Endodermal cell (in vitro differentiated cells): ENCODE data around the gene LRRC32. TPM values are rescaled to one million over a fixed set of nuclear protein-coding genes. Genes with fewer than 3 reads are reported as not detected.

Experiments
- DNase-seq: peaks from one replicate; pipeline ENCODE4 v3.0.0-alpha.2; 2017
- H3K27ac ChIP-seq: 2 replicates; pipeline ENCODE4 v1.5.1; 2013; ENCODE audit warnings: mild to moderate bottlenecking, low read depth, low read length, moderate library complexity
- H3K27me3 ChIP-seq: 2 replicates; pipeline ENCODE4 v1.6.1; 2013; ENCODE audit warnings: mild to moderate bottlenecking, low read length, moderate library complexity; ENCODE audit not compliant: insufficient read depth, control insufficient read depth, poor library complexity, severe bottlenecking
- H3K36me3 ChIP-seq: 2 replicates; pipeline ENCODE4 v1.7.0; 2013; ENCODE audit warnings: mild to moderate bottlenecking, low read length, moderate library complexity; ENCODE audit not compliant: control insufficient read depth, insufficient read depth
- H3K4me1 ChIP-seq: one replicate; pipeline ENCODE4 v1.7.0; 2013; ENCODE audit warnings: low read length; ENCODE audit not compliant: control insufficient read depth, insufficient read depth
- H3K4me3 ChIP-seq: 2 replicates; pipeline ENCODE4 v1.5.1; 2013; ENCODE audit warnings: mild to moderate bottlenecking, low read length, moderate library complexity
- H3K9ac ChIP-seq: 2 replicates; pipeline ENCODE4 v1.6.1; 2013; ENCODE audit warnings: mild to moderate bottlenecking, low read length, moderate library complexity; ENCODE audit not compliant: poor library complexity, severe bottlenecking; ENCODE audit errors: extremely low read depth
- H3K9me3 ChIP-seq: 2 replicates; pipeline ENCODE4 v1.6.1; 2013; ENCODE audit warnings: mild to moderate bottlenecking, low read length, moderate library complexity; ENCODE audit not compliant: control insufficient read depth
- H3K27ac Mint-ChIP-seq: 2 replicates; pipeline ENCODE4 v1.8.0; 2020; ENCODE audit warnings: mixed read lengths
- H3K27me3 Mint-ChIP-seq: 2 replicates; pipeline ENCODE4 v1.8.0; 2021; ENCODE audit warnings: mild to moderate bottlenecking, mixed read lengths; ENCODE audit not compliant: insufficient read depth
- H3K36me3 Mint-ChIP-seq: 2 replicates; pipeline ENCODE4 v1.8.0; 2020; ENCODE audit warnings: low read depth, mixed read lengths
- H3K4me1 Mint-ChIP-seq: 2 replicates; pipeline ENCODE4 v1.8.0; 2020; ENCODE audit warnings: mixed read lengths
- H3K4me3 Mint-ChIP-seq: 2 replicates; pipeline ENCODE4 v1.8.0; 2020; ENCODE audit warnings: mild to moderate bottlenecking, moderate library complexity, mixed read lengths
- H3K9me3 Mint-ChIP-seq: 2 replicates; pipeline ENCODE4 v1.8.0; 2020; ENCODE audit warnings: mild to moderate bottlenecking, mixed read lengths
- WGBS, 2 experiments: methylation state at CpG; one replicate each; pipeline versions ENCODE4 v1.1.5 to v1.1.7; 2013; ENCODE audit warnings: missing lambda C conversion rate in 2 of 2, mixed read lengths in 1 of 2; ENCODE audit not compliant: insufficient coverage in 1 of 2, insufficient read length in 1 of 2; 5-methylcytosine and 5-hydroxymethylcytosine counted together
- total RNA-seq, 2 donors: library from RNA; stranded (reverse); fragmentation: NEBNext Ultra II Directional in 1 of 2; extraction: Animal tissue kit (Norgen Biotek cat#: 25700) in 1 of 2; gene quantifications; 2 replicates in 1 of 2; 3 replicates in 1 of 2; pipeline ENCODE4 v1.2.1, GENCODE V29; 2021
- TF ChIP-seq, protein P1 (sequence below): fragments of 200-600 bp; sonication (generic); conservative IDR thresholded peaks from 2 replicates; pipeline ENCODE4 v1.5.0; 2021; ENCODE audit warnings: antibody characterized with exemption, mild to moderate bottlenecking

The LRRC32 gene
- total RNA-seq, 2 donors from 2014 or later = 1.3 to 1.6 TPM

DNA sequence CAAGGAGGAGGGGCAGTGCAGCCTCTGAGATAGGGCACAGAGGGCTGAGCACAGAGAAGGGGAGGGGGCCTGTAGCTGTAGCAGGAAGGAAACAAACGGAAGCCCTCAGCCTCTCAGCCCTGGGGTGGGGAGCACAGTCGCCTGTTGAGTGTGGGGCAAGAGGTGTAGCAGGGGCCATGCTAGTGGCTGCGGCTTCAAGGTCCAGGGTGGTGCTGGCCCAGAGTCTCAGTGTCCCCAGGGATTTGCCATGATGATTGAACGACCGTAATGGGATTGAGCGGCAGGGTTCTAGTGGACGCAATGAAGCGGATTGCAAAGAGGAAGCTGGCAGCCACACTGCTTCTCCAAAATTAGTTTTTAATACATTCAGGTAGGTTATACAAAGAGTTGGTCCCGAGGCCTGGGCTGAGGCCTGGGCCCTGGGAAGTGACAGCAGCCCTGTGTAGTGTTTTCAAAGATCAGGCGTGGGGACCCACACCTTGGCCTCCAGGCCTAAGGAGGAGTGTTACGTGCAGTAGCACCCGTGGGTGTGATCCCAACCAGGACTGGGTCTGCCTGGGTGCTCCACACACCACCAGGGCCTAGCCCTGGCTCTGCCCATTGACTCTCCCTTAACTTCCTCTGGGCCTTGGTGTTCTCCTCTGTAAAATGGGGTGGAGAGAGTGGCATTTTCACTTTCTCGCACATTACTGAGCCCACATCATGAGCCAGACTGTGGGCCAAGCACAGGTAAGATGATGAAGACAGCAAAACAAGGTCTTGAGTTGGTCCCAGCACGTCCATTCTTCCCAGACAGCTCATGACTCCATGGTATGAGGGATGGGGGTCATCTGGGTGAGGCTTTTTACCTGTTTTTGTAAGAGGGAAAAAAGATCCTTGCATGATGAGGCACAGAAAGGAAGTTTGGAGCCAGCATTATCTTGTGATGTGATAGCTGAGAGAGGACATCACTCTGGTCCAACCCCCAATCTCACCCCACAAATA is 13.1 kb downstream of the LRRC32 start:
- peaks cover 7% of the 10 kb centered on the region for H3K27me3 Mint-ChIP-seq
- peak; percentile 47 for DNase-seq
- TF ChIP-seq, protein P1, sequence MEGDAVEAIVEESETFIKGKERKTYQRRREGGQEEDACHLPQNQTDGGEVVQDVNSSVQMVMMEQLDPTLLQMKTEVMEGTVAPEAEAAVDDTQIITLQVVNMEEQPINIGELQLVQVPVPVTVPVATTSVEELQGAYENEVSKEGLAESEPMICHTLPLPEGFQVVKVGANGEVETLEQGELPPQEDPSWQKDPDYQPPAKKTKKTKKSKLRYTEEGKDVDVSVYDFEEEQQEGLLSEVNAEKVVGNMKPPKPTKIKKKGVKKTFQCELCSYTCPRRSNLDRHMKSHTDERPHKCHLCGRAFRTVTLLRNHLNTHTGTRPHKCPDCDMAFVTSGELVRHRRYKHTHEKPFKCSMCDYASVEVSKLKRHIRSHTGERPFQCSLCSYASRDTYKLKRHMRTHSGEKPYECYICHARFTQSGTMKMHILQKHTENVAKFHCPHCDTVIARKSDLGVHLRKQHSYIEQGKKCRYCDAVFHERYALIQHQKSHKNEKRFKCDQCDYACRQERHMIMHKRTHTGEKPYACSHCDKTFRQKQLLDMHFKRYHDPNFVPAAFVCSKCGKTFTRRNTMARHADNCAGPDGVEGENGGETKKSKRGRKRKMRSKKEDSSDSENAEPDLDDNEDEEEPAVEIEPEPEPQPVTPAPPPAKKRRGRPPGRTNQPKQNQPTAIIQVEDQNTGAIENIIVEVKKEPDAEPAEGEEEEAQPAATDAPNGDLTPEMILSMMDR = no peak
- Histone ChIP-seq H3K9me3 (no peaks in the 10 kb centered on the region), H3K9ac (no peak overlapping the region), H3K27ac (no peak overlapping the region), H3K4me3 (no peak overlapping the region), H3K27me3 (no peaks in the 10 kb centered on the region), H3K36me3 (no peaks in the 10 kb centered on the region), H3K4me1 (peaks cover 10% of the 10 kb centered on the region)
- no peak overlapping the region for H3K27ac Mint-ChIP-seq
- H3K36me3 Mint-ChIP-seq = no peaks in the 10 kb centered on the region
- H3K4me1 Mint-ChIP-seq = peaks cover 22% of the 10 kb centered on the region
- H3K4me3 Mint-ChIP-seq = no peak overlapping the region
- H3K9me3 Mint-ChIP-seq = no peaks in the 10 kb centered on the region
- WGBS, 2 experiments = 87 to 89% methylated on average over 9 to 14 of the region's 14 CpGs

DNA sequence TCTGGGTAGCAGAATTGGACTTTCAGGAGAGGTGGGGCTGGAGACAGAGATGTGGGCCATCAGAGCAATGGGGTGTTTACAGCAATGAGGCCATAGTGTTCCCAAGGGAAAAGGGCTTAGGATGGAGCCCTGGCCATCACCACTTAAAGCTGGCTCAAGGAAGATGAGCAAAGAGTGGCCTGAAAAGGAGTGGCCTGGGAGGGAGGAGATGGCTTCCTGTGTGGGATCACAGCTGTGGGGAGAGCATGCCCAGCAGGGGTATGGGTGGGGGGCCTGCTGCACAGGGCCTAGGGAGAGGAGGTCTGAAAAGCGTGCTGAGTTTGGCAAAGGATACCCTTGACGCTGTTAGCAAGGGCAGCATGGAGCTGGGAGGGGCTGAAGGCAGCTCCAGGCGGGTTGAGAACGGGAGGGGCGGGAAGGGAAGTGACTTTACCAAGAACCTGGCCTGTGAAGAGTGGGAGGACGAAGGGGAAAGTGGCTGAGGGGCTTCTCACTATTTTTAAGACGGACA is 13.9 kb downstream of the LRRC32 start:
- peaks cover 10% of the 10 kb centered on the region for H3K4me1 ChIP-seq
- TF ChIP-seq, protein P1 = no peak
- H3K4me1 Mint-ChIP-seq = peaks cover 22% of the 10 kb centered on the region
- no peaks in the 10 kb centered on the region for H3K36me3 Mint-ChIP-seq
- no peaks in the 10 kb centered on the region for H3K36me3 ChIP-seq
- H3K27ac Mint-ChIP-seq = peak overlapping the region; percentile 48
- H3K27ac ChIP-seq = no peak overlapping the region
- no peaks in the 10 kb centered on the region for H3K27me3 ChIP-seq
- no peak overlapping the region for H3K4me3 ChIP-seq
- H3K9ac ChIP-seq = no peak overlapping the region
- peaks cover 7% of the 10 kb centered on the region for H3K27me3 Mint-ChIP-seq
- H3K9me3 ChIP-seq = no peaks in the 10 kb centered on the region
- no peak overlapping the region for H3K4me3 Mint-ChIP-seq
- no peaks in the 10 kb centered on the region for H3K9me3 Mint-ChIP-seq
- DNase-seq = peak; percentile 53
- WGBS, 2 experiments = 76 to 78% methylated on average over 5 to 7 of the region's 7 CpGs

DNA sequence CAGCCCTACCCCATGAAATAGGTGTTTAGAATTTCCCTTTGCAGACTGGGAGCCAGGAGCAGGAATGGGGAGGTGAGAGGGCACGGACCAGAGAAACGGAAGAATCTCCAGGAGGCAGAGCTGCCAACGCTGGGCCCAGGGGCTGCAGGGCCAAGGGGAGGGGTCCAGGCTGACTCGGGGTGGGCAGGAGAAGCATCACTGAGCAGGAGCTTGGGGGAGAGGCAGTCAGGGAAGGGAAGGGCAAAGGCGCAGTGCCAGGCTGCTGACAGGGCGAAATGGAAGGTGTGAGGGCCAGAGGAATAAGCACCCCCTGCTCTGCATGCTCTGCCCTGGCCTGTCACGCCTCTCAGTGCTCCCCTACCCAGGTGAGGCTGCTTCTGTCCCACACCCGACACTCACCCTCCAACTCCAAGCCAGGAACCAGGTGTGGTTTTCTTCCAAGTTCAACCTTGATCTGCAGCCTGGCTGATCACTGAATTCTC is 14.5 kb downstream of the LRRC32 start:
- H3K27me3 ChIP-seq = no peaks in the 10 kb centered on the region
- H3K4me1 Mint-ChIP-seq = peaks cover 22% of the 10 kb centered on the region
- H3K4me1 ChIP-seq = peaks cover 10% of the 10 kb centered on the region
- H3K27me3 Mint-ChIP-seq = peaks cover 7% of the 10 kb centered on the region
- H3K36me3 Mint-ChIP-seq = no peaks in the 10 kb centered on the region
- TF ChIP-seq, protein P1 = no peak
- no peak overlapping the region for H3K4me3 ChIP-seq
- no peak overlapping the region for H3K9ac ChIP-seq
- no peak overlapping the region for H3K4me3 Mint-ChIP-seq
- H3K9me3 ChIP-seq = no peaks in the 10 kb centered on the region
- DNase-seq = peak; percentile 48
- H3K9me3 Mint-ChIP-seq = no peaks in the 10 kb centered on the region
- H3K27ac ChIP-seq = no peak overlapping the region
- H3K36me3 ChIP-seq = no peaks in the 10 kb centered on the region
- H3K27ac Mint-ChIP-seq = no peak overlapping the region
- 90 to 95% methylated on average over 7 to 8 of the region's 8 CpGs for WGBS, 2 experiments
